ENCODE results near the gene MDM1.
A peak's percentile ranks its signal among the peaks of the same experiment; 100 is the strongest.

Gene MDM1

GRCh38 chr12:68271346-68271745 lies 60.8 kb downstream of the MDM1 start:
- DNase-seq (ENCODE audit: low read depth): no peak

GRCh38 chr12:68270358-68270757 lies 61.8 kb downstream of the MDM1 start:
- no peak for DNase-seq (ENCODE audit: low read depth)

GRCh38 chr12:68269779-68270178 lies 62.4 kb downstream of the MDM1 start:
- no peak for DNase-seq (ENCODE audit: low read depth)

- DNase-seq (ENCODE audit: low read depth): no peak
Measured at GRCh38 chr12:68268967-68269366, 63.2 kb downstream of the MDM1 start.

GRCh38 chr12:68267892-68268396 lies 64.2 kb downstream of the MDM1 start:
- DNase-seq (ENCODE audit: low read depth): no peak

- no peak for DNase-seq (ENCODE audit: low read depth)
Measured at GRCh38 chr12:68264857-68265256, 67.3 kb downstream of the MDM1 start.

- no peak for DNase-seq (ENCODE audit: low read depth)
Measured at GRCh38 chr12:68264158-68264855, 67.9 kb downstream of the MDM1 start.

GRCh38 chr12:68263366-68263765 lies 68.8 kb downstream of the MDM1 start:
- no peak for DNase-seq (ENCODE audit: low read depth)

- no peak for DNase-seq (ENCODE audit: low read depth)
Measured at GRCh38 chr12:68261896-68262295, 70.3 kb downstream of the MDM1 start.

- no peak for DNase-seq (ENCODE audit: low read depth)
Measured at GRCh38 chr12:68260153-68260552, 72.0 kb downstream of the MDM1 start.

- DNase-seq (ENCODE audit: low read depth): peak; percentile 9
Measured at GRCh38 chr12:68259318-68259940, 72.7 kb downstream of the MDM1 start.

- no peak for DNase-seq (ENCODE audit: low read depth)
Measured at GRCh38 chr12:68253504-68253903, 78.7 kb downstream of the MDM1 start, which contains the start of gene IL22. Gene IL22, minus strand, starts transcription at chr12:68253604. Its CDS starts 156 bp downstream, at chr12:68253448.

- no peak for DNase-seq (ENCODE audit: low read depth)
Measured at GRCh38 chr12:68252077-68252476, 80.1 kb downstream of the MDM1 start.

- no peak for DNase-seq (ENCODE audit: low read depth)
Measured at GRCh38 chr12:68250454-68250853, 81.7 kb downstream of the MDM1 start.

- no peak for DNase-seq (ENCODE audit: low read depth)
Measured at GRCh38 chr12:68247785-68248184, 84.4 kb downstream of the MDM1 start.

GRCh38 chr12:68246350-68246749 lies 85.8 kb downstream of the MDM1 start:
- DNase-seq (ENCODE audit: low read depth): no peak

GRCh38 chr12:68245180-68246021 lies 86.8 kb downstream of the MDM1 start:
- DNase-seq (ENCODE audit: low read depth): no peak

Measured in activated T-helper 9 cell treated with anti-CD3 and anti-CD28 coated beads, Interleukin-2, amount 50 U/mL, for 16 hours (primary cell).